NT2/D1 (cell line): Measurements from ENCODE around the gene TEAD1.

Experiments used
- SUZ12 ChIP-seq: IDR thresholded peaks from 2 replicates; pipeline ENCODE4 v1.6.1; 2011; ENCODE audit not compliant: insufficient read length, insufficient read depth; ENCODE audit errors: extremely low read depth
- YY1 ChIP-seq: IDR thresholded peaks from 2 replicates; pipeline ENCODE4 v1.6.1; 2011; ENCODE audit not compliant: insufficient read length, insufficient read depth

GRCh38 chr11:12746593-12747097, 72.4 kb downstream of the TEAD1 start:
- no peak for TF ChIP-seq YY1
- TF ChIP-seq SUZ12 = no peak
